HL-60 (cell line): ENCODE measurements around the gene CASP3.

Experiments used
- CTCF ChIP-seq: IDR thresholded peaks from one replicate; pipeline ENCODE4 v1.5.1; 2011; ENCODE audit warnings: low read length, control low read depth, inconsistent platforms; ENCODE audit not compliant: insufficient read depth
- POLR2AphosphoS5 ChIP-seq: IDR thresholded peaks from 2 replicates; pipeline ENCODE4 v1.6.1; 2012; ENCODE audit warnings: low read depth

- TF ChIP-seq CTCF: no peak
- TF ChIP-seq POLR2AphosphoS5: no peak
Measured at GRCh38 chr4:184671101-184671500, 21.9 kb upstream of the CASP3 start.
